Chondrocyte (in vitro differentiated cells): ENCODE results near the gene ATOH7. TPM values are rescaled to one million over a fixed set of nuclear protein-coding genes. Genes with fewer than 3 reads are reported as not detected.
"Not testable (repeated sequence)": the region's sequence is repeated elsewhere in the genome, so short reads cannot be mapped to it uniquely, and the experiment has no call there.

Experiments
- DNase-seq: peaks from one replicate; pipeline ENCODE4 v3.0.0; 2021; ENCODE audit warnings: mixed read lengths, low spot score
- H3K27ac Mint-ChIP-seq: one replicate; pipeline ENCODE4 v1.8.0; 2021; ENCODE audit warnings: mild to moderate bottlenecking, moderate library complexity, mixed read lengths; ENCODE audit not compliant: unreplicated experiment
- H3K27me3 Mint-ChIP-seq: 2 replicates; pipeline ENCODE4 v1.8.0; 2021; ENCODE audit warnings: low read depth, mixed read lengths
- H3K36me3 Mint-ChIP-seq: 2 replicates; pipeline ENCODE4 v1.8.0; 2021; ENCODE audit warnings: low read depth, mixed read lengths
- H3K4me1 Mint-ChIP-seq: 2 replicates; pipeline ENCODE4 v1.8.0; 2021; ENCODE audit warnings: low read depth, mild to moderate bottlenecking, mixed read lengths
- H3K4me3 Mint-ChIP-seq: one replicate; pipeline ENCODE4 v1.8.0; 2021; ENCODE audit warnings: mild to moderate bottlenecking, moderate library complexity, mixed read lengths; ENCODE audit not compliant: unreplicated experiment
- H3K9me3 Mint-ChIP-seq: 2 replicates; pipeline ENCODE4 v1.8.0; 2021; ENCODE audit warnings: low read depth, mixed read lengths
- total RNA-seq: library from RNA; stranded (reverse); gene quantifications from 3 replicates; pipeline ENCODE4 v1.2.1, GENCODE V29; 2021
- TF ChIP-seq, protein P1 (sequence below): fragments of 200-600 bp; sonication (generic); IDR thresholded peaks from 2 replicates; pipeline ENCODE4 v1.5.0; 2021; ENCODE audit warnings: antibody characterized with exemption, mild to moderate bottlenecking, moderate library complexity

ATOH7 gene
- total RNA-seq, 1 donor from 2014 or later: not detected

DNA sequence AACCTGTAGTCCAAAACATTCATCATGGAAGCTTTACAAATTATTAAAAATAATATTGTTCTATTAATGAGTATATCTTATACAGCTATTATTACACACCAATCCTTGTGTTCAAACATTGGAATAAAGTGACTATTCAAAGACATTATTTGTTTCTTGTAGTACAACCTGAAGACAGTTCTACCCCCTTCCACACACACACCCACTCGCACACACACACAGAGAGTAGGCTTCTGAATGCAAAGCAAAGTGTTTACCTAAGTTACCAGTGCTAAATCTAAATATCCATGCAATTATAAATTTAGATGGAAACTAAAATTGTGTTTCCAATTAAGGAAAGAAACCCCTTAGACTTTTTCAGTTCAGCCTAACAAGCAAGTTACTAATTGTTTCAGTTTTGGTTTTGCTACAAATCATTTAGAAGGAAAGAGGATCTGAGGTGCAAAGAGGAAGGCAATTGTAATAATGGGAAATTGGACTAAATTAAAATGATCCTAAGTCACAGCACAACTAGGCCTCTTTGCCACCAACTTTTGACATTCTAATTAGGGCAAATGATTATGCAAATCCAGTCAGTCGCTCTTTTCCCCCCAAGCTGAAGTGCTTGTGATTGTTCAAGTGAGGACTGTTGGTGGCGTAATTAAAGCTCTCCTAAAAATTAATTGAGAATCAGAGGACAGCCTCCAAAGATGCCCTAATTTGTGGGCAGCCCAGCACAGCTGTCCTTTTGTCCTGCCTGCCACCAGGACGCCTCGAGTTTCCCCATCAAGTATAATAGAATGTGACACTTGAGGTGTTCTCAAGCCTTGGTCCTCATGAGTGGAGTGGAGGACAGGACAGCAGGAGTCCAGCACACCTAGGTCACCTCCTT lies 19.9 kb upstream of the ATOH7 start:
- no peak for DNase-seq
- Mint-ChIP-seq H3K27me3 (peaks cover 17% of the 10 kb centered on the region), H3K4me1 (no peaks in the 10 kb centered on the region), H3K9me3 (no peaks in the 10 kb centered on the region), H3K27ac (no peak overlapping the region), H3K36me3 (no peaks in the 10 kb centered on the region), H3K4me3 (no peak overlapping the region)
- TF ChIP-seq, protein P1, sequence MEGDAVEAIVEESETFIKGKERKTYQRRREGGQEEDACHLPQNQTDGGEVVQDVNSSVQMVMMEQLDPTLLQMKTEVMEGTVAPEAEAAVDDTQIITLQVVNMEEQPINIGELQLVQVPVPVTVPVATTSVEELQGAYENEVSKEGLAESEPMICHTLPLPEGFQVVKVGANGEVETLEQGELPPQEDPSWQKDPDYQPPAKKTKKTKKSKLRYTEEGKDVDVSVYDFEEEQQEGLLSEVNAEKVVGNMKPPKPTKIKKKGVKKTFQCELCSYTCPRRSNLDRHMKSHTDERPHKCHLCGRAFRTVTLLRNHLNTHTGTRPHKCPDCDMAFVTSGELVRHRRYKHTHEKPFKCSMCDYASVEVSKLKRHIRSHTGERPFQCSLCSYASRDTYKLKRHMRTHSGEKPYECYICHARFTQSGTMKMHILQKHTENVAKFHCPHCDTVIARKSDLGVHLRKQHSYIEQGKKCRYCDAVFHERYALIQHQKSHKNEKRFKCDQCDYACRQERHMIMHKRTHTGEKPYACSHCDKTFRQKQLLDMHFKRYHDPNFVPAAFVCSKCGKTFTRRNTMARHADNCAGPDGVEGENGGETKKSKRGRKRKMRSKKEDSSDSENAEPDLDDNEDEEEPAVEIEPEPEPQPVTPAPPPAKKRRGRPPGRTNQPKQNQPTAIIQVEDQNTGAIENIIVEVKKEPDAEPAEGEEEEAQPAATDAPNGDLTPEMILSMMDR: no peak

DNA sequence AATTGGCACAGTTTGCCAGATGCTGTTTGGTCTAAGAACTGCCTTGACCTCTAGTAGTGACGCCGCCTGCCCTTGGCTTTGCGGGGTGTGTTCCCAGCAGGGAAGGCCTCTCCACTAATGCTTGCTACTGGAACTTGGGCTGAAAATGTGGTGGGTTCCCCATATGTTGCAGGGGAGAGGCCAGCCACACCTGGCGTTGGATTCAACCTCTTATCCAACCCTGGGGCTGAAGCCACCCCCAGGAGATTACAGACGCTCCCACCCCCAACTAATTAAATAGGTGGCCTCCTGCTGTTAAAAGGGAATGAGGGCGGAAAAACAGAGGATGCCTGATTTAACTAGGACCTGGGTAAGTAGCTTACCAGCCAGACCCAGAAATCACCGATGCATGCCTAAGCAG lies 19.2 kb upstream of the ATOH7 start:
- Mint-ChIP-seq H3K36me3 (no peaks in the 10 kb centered on the region), H3K4me3 (no peak overlapping the region), H3K27me3 (peaks cover 11% of the 10 kb centered on the region), H3K4me1 (no peaks in the 10 kb centered on the region), H3K9me3 (no peaks in the 10 kb centered on the region), H3K27ac (no peak overlapping the region)
- TF ChIP-seq, protein P1: no peak
- no peak for DNase-seq

DNA sequence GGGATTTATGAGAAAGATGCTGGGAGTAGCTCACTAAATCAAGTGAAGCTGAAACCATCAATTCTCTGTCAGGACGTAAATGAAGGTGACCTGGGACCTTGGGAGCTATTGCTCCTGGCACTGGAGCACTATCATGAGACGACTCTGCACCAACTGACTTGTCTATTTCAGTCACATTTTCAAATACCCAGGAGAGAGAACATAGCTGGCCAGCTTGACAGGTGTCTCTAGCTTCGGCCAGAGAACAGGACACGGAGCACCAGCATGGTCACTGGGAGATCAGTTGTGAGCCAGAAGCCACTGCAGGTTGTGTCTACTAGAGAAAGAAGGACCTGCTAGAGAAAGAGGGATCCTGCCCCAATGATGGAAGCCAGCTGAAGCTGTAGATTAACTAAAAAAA lies 17.4 kb upstream of the ATOH7 start:
- TF ChIP-seq, protein P1: no peak
- Mint-ChIP-seq H3K27ac (no peak overlapping the region), H3K27me3 (peaks cover 7% of the 10 kb centered on the region)

DNA sequence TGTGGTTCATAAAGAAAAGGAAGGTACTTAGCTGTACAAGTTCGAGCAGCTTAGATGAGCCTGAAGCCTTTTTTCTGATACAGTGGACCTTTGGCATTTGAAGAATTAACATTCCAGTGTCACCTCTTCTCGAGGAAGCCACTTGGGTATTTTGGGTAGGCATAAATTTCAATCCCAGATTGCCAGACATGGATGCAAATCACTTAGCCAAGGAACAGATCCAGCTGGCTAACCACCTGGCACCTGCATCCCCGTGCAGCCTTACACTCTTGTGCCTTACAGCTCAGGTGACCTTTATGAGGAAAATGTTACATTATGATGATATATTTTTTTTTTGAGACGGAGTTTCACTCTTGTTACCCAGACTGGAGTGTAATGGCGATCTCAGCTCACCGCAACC lies 16.0 kb upstream of the ATOH7 start:
- H3K27ac Mint-ChIP-seq: no peak overlapping the region
- H3K4me1 Mint-ChIP-seq: no peaks in the 10 kb centered on the region
- H3K36me3 Mint-ChIP-seq: no peaks in the 10 kb centered on the region
- DNase-seq: no peak
- TF ChIP-seq, protein P1: no peak
- peaks cover 9% of the 10 kb centered on the region for H3K27me3 Mint-ChIP-seq
- H3K4me3 Mint-ChIP-seq: no peak overlapping the region
- no peaks in the 10 kb centered on the region for H3K9me3 Mint-ChIP-seq

More for the DNA sequence above, 17.4 kb upstream of the ATOH7 start:
- no peaks in the 10 kb centered on the region for H3K4me1 Mint-ChIP-seq
- DNase-seq: no peak
- no peaks in the 10 kb centered on the region for H3K36me3 Mint-ChIP-seq
- no peaks in the 10 kb centered on the region for H3K9me3 Mint-ChIP-seq
- no peak overlapping the region for H3K4me3 Mint-ChIP-seq

DNA sequence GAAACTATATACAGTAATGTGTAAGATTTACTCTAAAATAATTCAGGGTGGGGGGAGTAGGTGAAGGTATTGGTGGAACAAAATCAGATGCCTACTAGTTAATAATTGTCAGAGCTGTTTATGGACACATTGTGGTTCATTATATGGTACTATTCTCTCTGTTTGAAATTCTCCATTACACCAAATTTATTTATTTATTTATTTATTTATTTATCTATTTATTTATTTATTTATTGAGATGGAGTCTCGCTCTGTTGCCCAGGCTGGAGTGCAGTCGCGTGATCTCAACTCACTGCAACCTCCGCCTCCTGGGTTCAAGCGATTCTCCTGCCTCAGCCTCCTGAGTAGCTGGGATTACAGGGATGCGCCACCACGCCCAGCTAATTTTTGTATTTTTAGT lies 14.5 kb upstream of the ATOH7 start:
- not testable (repeated sequence) for DNase-seq, H3K9me3 Mint-ChIP-seq, H3K4me3 Mint-ChIP-seq, H3K27me3 Mint-ChIP-seq, H3K4me1 Mint-ChIP-seq, H3K36me3 Mint-ChIP-seq, H3K27ac Mint-ChIP-seq

DNA sequence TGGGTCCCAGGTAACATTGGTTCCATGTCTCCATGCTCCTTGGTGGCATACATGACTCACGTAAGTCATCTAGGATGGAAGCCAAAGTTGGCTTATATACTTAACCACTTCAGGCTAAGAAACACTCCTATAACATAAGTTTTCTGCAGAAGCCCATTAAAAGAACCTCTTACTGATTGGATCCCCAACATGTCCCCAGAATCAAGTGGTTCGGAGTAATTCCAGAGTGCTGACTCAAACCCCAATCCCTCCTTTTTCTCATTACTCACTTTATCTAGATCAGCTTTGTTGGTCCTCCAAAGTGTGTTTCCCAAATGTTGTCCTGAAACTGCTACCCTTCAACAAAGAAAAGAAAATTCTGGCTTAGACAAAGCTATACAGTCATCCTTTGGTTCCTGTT lies 10.1 kb upstream of the ATOH7 start:
- Mint-ChIP-seq H3K27me3 (peaks cover 4% of the 10 kb centered on the region), H3K27ac (no peak overlapping the region), H3K4me3 (no peak overlapping the region), H3K4me1 (peaks cover 3% of the 10 kb centered on the region), H3K9me3 (no peaks in the 10 kb centered on the region), H3K36me3 (no peaks in the 10 kb centered on the region)
- TF ChIP-seq, protein P1: no peak
- DNase-seq: no peak
